Right lobe of liver (tissue), 6 donors: ENCODE measurements around the gene BAIAP2. TPM values are rescaled to one million over a fixed set of nuclear protein-coding genes. Genes with fewer than 3 reads are reported as not detected.

Source experiments
- ATAC-seq, 4 donors: fragments of 200-7000 bp; cut with Tn5 transposase; one replicate each; pipeline ENCODE4 v1.9.1; 2020; ENCODE audit warnings: mild to moderate bottlenecking in 4 of 4, moderate library complexity in 4 of 4
- DNase-seq, 3 donors: peaks; one replicate each; pipeline ENCODE4 v3.0.0-alpha.2; 2020
- H3K27ac ChIP-seq, 3 donors: fragments of 200-600 bp; one replicate each; pipeline ENCODE4 v1.8.0; 2022
- H3K27me3 ChIP-seq, 2 donors: fragments of 200-600 bp; one replicate each; pipeline ENCODE4 v1.8.0; 2022
- H3K36me3 ChIP-seq, 4 donors: fragments of 200-600 bp; sonication (generic) in 1 of 4; one replicate each; pipeline versions ENCODE4 v1.5.1 to v1.8.0; 2017 to 2022; ENCODE audit warnings: control low read depth in 1 of 4
- H3K4me1 ChIP-seq, 4 donors: fragments of 200-600 bp; sonication (generic) in 1 of 4; one replicate each; pipeline versions ENCODE4 v1.5.1 to v1.8.0; 2017 to 2022; ENCODE audit warnings: control low read depth in 1 of 4
- H3K4me3 ChIP-seq, 3 donors: fragments of 200-600 bp; one replicate each; pipeline ENCODE4 v1.8.0; 2022
- H3K9me3 ChIP-seq, 4 donors: fragments of 200-600 bp; sonication (generic) in 1 of 4; one replicate each; pipeline versions ENCODE4 v1.5.1 to v1.8.0; 2017 to 2022; ENCODE audit warnings: control low read depth in 1 of 4
- CTCF ChIP-seq, 4 donors: fragments of 200-600 bp in 3 of 4; fragments of 450-650 bp in 1 of 4; IDR thresholded peaks; one replicate each; pipeline versions ENCODE4 v1.5.1 to v1.8.0; 2016 to 2022; ENCODE audit warnings: antibody characterized with exemption in 4 of 4, mild to moderate bottlenecking in 2 of 4
- POLR2A ChIP-seq: fragments of 450-650 bp; IDR thresholded peaks from one replicate; pipeline ENCODE4 v1.6.1; 2017; ENCODE audit warnings: antibody characterized with exemption, mild to moderate bottlenecking
- WGBS: methylation state at CpG from one replicate; pipeline ENCODE4 v1.1.6; 2018; ENCODE audit warnings: low coverage, low lambda C conversion rate; ENCODE audit not compliant: insufficient coverage; ENCODE audit errors: missing lambda C conversion rate; 5-methylcytosine and 5-hydroxymethylcytosine counted together
- intact Hi-C, 2 donors: fragments of 100-400 bp; cut with DNase I; formaldehyde crosslinking; loops; one replicate each; pipeline versions ENCODE4 v1.11.2 to v1.14.1; 2022
- total RNA-seq, 6 experiments: library from RNA; depleted of rRNA in 2 of 6; stranded (reverse); fragments of >200 nt in 2 of 6; fragmentation: NEBNext Ultra II Directional in 3 of 6; extraction: Animal tissue kit (Norgen Biotek cat#: 25700) in 3 of 6; gene quantifications; one replicate each; pipeline versions ENCODE4 v1.1.0 to v1.2.4, GENCODE V29; 2016 to 2023
- donor health status: DM: no; HTN: yes; CAD: no.
- donor health status: DM: no; HTN: no; CAD: no.
- donor health status: DM: no; HTN: no; CAD: no.
- donor health status: DM: no; HTN: yes; CAD: no.
- donor health status: DM: no; HTN: yes; CAD: no.

Gene BAIAP2
- total RNA-seq, 6 experiments from 2014 or later = 46.6 to 139 (median 63.3) TPM

GRCh38 chr17:81119223-81120148, 84.5 kb downstream of the BAIAP2 start:
- DNase-seq = peak; percentile 79 to 82 (median 81)
- H3K27me3 ChIP-seq = no peaks in the 10 kb centered on the region
- TF ChIP-seq CTCF (IDR thresholded peaks at IDR 0.05) (peak in 1 of 4 donors; percentile 7), POLR2A (no peak)
- H3K4me1 ChIP-seq = peaks cover 0 to 23% (median 8%) of the 10 kb centered on the region in 4 donors
- ATAC-seq = peak; percentile 26 to 42 (median 32)
- H3K4me3 ChIP-seq = peak overlapping the region in 1 of 3 donors; percentile 13
- WGBS = 10% methylated on average over 4 of the region's 89 CpGs
- no peaks in the 10 kb centered on the region for H3K9me3 ChIP-seq
- intact Hi-C loops = no loop called here
- no peaks in the 10 kb centered on the region for H3K36me3 ChIP-seq
- H3K27ac ChIP-seq = no peak overlapping the region

GRCh38 chr17:81120149-81120484, 85.2 kb downstream of the BAIAP2 start:
- ATAC-seq (no peak), DNase-seq (no peak)
- no peak overlapping the region for H3K4me3 ChIP-seq
- no peaks in the 10 kb centered on the region for H3K27me3 ChIP-seq
- WGBS = 71% methylated on average over 4 of the region's 33 CpGs
- H3K4me1 ChIP-seq = peaks cover 0 to 23% (median 8%) of the 10 kb centered on the region in 4 donors
- no peaks in the 10 kb centered on the region for H3K9me3 ChIP-seq
- H3K36me3 ChIP-seq = no peaks in the 10 kb centered on the region
- H3K27ac ChIP-seq = no peak overlapping the region
- no peak for TF ChIP-seq POLR2A
- TF ChIP-seq CTCF (IDR thresholded peaks at IDR 0.05) = no peak
- intact Hi-C loops = no loop called here

GRCh38 chr17:81120695-81121621, 86.0 kb downstream of the BAIAP2 start:
- intact Hi-C loops = no loop called here
- no peak overlapping the region for H3K27ac ChIP-seq
- no peak overlapping the region for H3K4me3 ChIP-seq
- no peaks in the 10 kb centered on the region for H3K9me3 ChIP-seq
- DNase-seq = no peak
- TF ChIP-seq CTCF (IDR thresholded peaks at IDR 0.05) = no peak
- no peak for TF ChIP-seq POLR2A
- 67% methylated on average over 3 of the region's 45 CpGs for WGBS
- no peaks in the 10 kb centered on the region for H3K27me3 ChIP-seq
- no peaks in the 10 kb centered on the region for H3K36me3 ChIP-seq
- no peak for ATAC-seq
- H3K4me1 ChIP-seq = peaks cover 0 to 18% (median 7%) of the 10 kb centered on the region in 4 donors

DNA sequence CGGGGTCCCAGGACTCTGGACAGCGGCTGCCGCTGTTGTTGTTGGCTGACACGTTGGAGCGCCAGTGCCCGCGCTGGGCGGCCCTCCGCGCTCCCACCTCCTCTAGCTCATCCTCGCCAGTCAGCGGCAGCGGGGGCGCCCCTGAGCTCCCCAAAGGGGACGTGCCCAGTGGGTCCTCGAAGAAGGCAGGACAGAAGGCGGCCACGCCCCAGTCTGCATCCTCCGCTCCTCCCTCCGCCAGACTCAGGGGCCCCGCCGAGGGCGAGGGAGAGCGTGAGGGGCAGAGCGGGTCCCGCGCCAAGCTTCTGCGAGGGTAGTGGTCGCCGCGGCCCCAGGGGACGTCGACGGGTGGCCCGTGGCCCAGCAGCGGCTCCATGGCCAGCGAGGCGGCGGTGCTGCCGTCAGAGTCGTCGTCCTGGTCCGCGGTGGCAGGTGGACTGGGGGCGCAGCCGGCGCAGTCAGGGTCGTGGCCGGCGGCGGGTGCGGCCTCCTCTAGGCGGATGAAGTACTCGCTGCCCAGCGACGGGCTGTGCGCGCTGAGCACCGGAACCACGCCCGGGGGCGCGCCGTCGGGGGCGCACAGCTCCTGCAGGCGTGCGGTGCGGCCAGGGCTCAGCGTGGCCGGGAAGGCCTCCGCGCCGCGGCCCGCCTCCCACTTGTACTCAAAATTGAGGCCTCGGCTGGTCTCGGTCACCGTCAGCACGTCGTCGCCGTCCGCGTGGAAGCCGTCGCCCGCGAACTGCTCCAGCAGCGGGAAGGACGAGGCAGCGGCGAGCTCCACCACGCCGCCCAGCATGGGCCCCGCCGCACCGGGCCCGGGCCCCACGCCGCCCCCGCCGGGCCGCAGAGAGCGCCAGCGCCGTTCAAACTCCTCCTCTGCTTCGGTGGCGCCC, 87.1 kb downstream of the BAIAP2 start:
- Histone ChIP-seq H3K9me3 (no peaks in the 10 kb centered on the region), H3K4me3 (no peak overlapping the region), H3K36me3 (no peaks in the 10 kb centered on the region), H3K4me1 (peaks cover 0 to 7% (median 1%) of the 10 kb centered on the region in 4 donors), H3K27ac (no peak overlapping the region), H3K27me3 (no peaks in the 10 kb centered on the region)
- no peak for TF ChIP-seq POLR2A
- TF ChIP-seq CTCF (IDR thresholded peaks at IDR 0.05) = no peak
- intact Hi-C loops = no loop called here
- WGBS = 43% methylated on average over 7 of the region's 109 CpGs
- no peak for DNase-seq
- no peak for ATAC-seq
